Measurements from ENCODE around the gene HBP1.

DNA sequence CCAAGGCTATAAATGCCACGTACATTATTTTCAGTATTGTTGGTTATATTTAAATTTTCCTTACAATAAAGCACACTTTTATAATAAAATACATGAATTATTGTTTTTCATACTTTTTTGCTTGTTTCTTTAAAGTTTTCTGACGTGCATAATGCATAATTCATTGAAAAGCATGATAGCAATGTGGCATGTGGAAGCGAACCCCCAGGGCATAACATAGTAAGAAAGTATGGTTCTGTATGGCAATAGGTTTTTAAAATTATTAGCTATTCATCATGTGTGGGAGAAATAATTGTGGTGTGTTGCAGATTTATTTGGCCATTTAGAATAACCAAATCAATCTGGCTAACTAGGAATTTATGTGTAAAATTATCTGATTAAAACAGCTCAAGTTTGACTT, 7.4 kb upstream of the HBP1 start:
- TF ChIP-seq CTCF (IDR thresholded peaks at IDR 0.05) = no peak
- TF ChIP-seq POLR2A (IDR thresholded peaks at IDR 0.05) = no peak

All from lower leg skin (tissue), 3 donors.